ENCODE results near the gene PPFIA3.
A peak's percentile ranks its signal among the peaks of the same experiment; 100 is the strongest.
"Not testable (repeated sequence)": the region's sequence is repeated elsewhere in the genome, so short reads cannot be mapped to it uniquely, and the experiment has no call there.

The PPFIA3 gene

GRCh38 chr19:49119411-49120324 lies at the start of gene PPFIA3:
Gene PPFIA3, plus strand, starts transcription at chr19:49119544. Its CDS starts 8,330 bp downstream, at chr19:49127874.
- ChIA-PET POLR2A (interaction anchor here (0.5 kb wide), 1 partner anchor 67 kb away, joined by 3 read pairs; no protein-coding TSS in a partner anchor), CTCF (interaction anchor here (0.8 to 2.4 kb wide), 9 partner anchors 13 to 126 kb away, joined by 3 to 13 read pairs (median 3); partner anchors contain the start of genes GYS1 and RUVBL2)
- TF ChIP-seq CTCF (IDR thresholded peaks at IDR 0.05; ENCODE audit: insufficient read depth, low read length, missing control alignments): no peak
- DNase-seq (ENCODE audit: low read depth, low spot score): no peak
- H3K4me3 ChIP-seq (ENCODE audit: low read depth, low read length): peak within 1 kb of the TSS; percentile 77

- TF ChIP-seq CTCF (IDR thresholded peaks at IDR 0.05; ENCODE audit: insufficient read depth, low read length, missing control alignments): no peak
- ChIA-PET CTCF (interaction anchor here (0.9 to 3.0 kb wide), 8 partner anchors 9 to 156 kb away, joined by 3 to 15 read pairs (median 6); no protein-coding TSS in a partner anchor), POLR2A (interaction anchor here (0.7 kb wide), 1 partner anchor 78 kb away, joined by 3 read pairs; no protein-coding TSS in a partner anchor)
- H3K4me3 ChIP-seq (ENCODE audit: low read depth, low read length): no peak overlapping the region
- DNase-seq (ENCODE audit: low read depth, low spot score): no peak
These were observed 48.9 kb upstream of the PPFIA3 start for GRCh38 chr19:49070416-49070815.

- ChIA-PET CTCF (interaction anchor here (1.1 to 3.0 kb wide), 4 partner anchors 72 to 136 kb away, joined by 5 to 30 read pairs (median 10); partner anchors contain the start of genes GYS1 and RUVBL2), POLR2A (interaction anchor here (1.4 kb wide), 1 partner anchor 79 kb away, joined by 5 read pairs; the partner anchor contains the start of genes GYS1 and RUVBL2)
- DNase-seq (ENCODE audit: low read depth, low spot score): no peak
- TF ChIP-seq CTCF (IDR thresholded peaks at IDR 0.05; ENCODE audit: insufficient read depth, low read length, missing control alignments): no peak
- H3K4me3 ChIP-seq (ENCODE audit: low read depth, low read length): peak overlapping the region; percentile 12; the same call in 1 of the 2 replicates
These were observed 47.3 kb upstream of the PPFIA3 start for GRCh38 chr19:49071860-49072547.

GRCh38 chr19:49073514-49074378 lies 45.6 kb upstream of the PPFIA3 start:
- DNase-seq (ENCODE audit: low read depth, low spot score): no peak
- ChIA-PET CTCF (interaction anchor here (0.7 to 3.2 kb wide), 22 partner anchors 8 to 291 kb away, joined by 3 to 30 read pairs (median 7); partner anchors contain the start of genes GYS1, LIN7B and RUVBL2), POLR2A (no interaction called here)
- peak; percentile 34 for TF ChIP-seq CTCF (IDR thresholded peaks at IDR 0.05; ENCODE audit: insufficient read depth, low read length, missing control alignments)
- H3K4me3 ChIP-seq (ENCODE audit: low read depth, low read length): no peak overlapping the region

GRCh38 chr19:49074869-49075268 lies 44.5 kb upstream of the PPFIA3 start:
- not testable (repeated sequence) for H3K4me3 ChIP-seq (ENCODE audit: low read depth, low read length); DNase-seq (ENCODE audit: low read depth, low spot score)
- ChIA-PET CTCF (interaction anchor here (0.9 to 3.2 kb wide), 17 partner anchors 9 to 150 kb away, joined by 3 to 30 read pairs (median 9); partner anchors contain the start of genes GYS1, LIN7B and RUVBL2), POLR2A (interaction anchor here (0.5 kb wide), 1 partner anchor 610 kb away, joined by 3 read pairs; no protein-coding TSS in a partner anchor)
- TF ChIP-seq CTCF (IDR thresholded peaks at IDR 0.05; ENCODE audit: insufficient read depth, low read length, missing control alignments): peak; percentile 57

Data from AG04449 (cell line).